NB4 (cell line): ENCODE measurements around the gene AOPEP.

Experiments used
- CTCF ChIP-seq: IDR thresholded peaks from one replicate; pipeline ENCODE4 v1.5.1; 2012; ENCODE audit warnings: low read depth, low read length
- MAX ChIP-seq: IDR thresholded peaks from 2 replicates; pipeline ENCODE4 v1.6.1; 2011; ENCODE audit warnings: low read depth, low read length
- MYC ChIP-seq: IDR thresholded peaks from 2 replicates; pipeline ENCODE4 v1.6.1; 2011; ENCODE audit warnings: low read depth, low read length
- POLR2A ChIP-seq: IDR thresholded peaks from 2 replicates; pipeline ENCODE4 v1.6.1; 2011; ENCODE audit warnings: mild to moderate bottlenecking; ENCODE audit not compliant: insufficient read length; ENCODE audit errors: extremely low read depth

- TF ChIP-seq POLR2A (no peak), CTCF (no peak), MYC (no peak), MAX (no peak)
Measured at GRCh38 chr9:94760660-94761059, 34.2 kb downstream of the AOPEP start.
